Esophagus muscularis mucosa (tissue), 3 donors: ENCODE data around the gene DRG2.

Experiments used
- POLR2AphosphoS5 ChIP-seq, 2 donors: sonication (generic); formaldehyde crosslinking; IDR thresholded peaks; one replicate each; pipeline ENCODE4 v1.6.1; 2017; ENCODE audit warnings: antibody characterized with exemption in 2 of 2
- TF ChIP-seq, protein P1 (sequence below), 3 experiments: fragments of 200-600 bp in 2 of 3; fragments of 450-650 bp in 1 of 3; sonication (generic) in 2 of 3; IDR thresholded peaks; one replicate each; pipeline ENCODE4 v1.5.1; 2017 to 2019; ENCODE audit warnings: antibody characterized with exemption in 3 of 3, mild to moderate bottlenecking in 2 of 3, moderate library complexity in 1 of 3

- TF ChIP-seq, protein P1, sequence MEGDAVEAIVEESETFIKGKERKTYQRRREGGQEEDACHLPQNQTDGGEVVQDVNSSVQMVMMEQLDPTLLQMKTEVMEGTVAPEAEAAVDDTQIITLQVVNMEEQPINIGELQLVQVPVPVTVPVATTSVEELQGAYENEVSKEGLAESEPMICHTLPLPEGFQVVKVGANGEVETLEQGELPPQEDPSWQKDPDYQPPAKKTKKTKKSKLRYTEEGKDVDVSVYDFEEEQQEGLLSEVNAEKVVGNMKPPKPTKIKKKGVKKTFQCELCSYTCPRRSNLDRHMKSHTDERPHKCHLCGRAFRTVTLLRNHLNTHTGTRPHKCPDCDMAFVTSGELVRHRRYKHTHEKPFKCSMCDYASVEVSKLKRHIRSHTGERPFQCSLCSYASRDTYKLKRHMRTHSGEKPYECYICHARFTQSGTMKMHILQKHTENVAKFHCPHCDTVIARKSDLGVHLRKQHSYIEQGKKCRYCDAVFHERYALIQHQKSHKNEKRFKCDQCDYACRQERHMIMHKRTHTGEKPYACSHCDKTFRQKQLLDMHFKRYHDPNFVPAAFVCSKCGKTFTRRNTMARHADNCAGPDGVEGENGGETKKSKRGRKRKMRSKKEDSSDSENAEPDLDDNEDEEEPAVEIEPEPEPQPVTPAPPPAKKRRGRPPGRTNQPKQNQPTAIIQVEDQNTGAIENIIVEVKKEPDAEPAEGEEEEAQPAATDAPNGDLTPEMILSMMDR (IDR thresholded peaks at IDR 0.05): no peak
- TF ChIP-seq POLR2AphosphoS5 (IDR thresholded peaks at IDR 0.05): no peak
Measured at GRCh38 chr17:18074566-18075272, 13.0 kb upstream of the DRG2 start.
